Transverse colon (tissue), 4 donors: ENCODE results near the gene CTCF. TPM values are rescaled to one million over a fixed set of nuclear protein-coding genes. Genes with fewer than 3 reads are reported as not detected.

Source experiments
- DNase-seq: peaks from one replicate; pipeline ENCODE4 v3.0.0-alpha.2; 2019
- H3K27ac ChIP-seq, 4 donors: fragments of 200-600 bp; sonication (generic); 2 replicates each; pipeline ENCODE4 v1.5.1; 2016 to 2018; ENCODE audit warnings: inconsistent platforms in 4 of 4
- H3K27me3 ChIP-seq: fragments of 200-600 bp; sonication (generic); 2 replicates; pipeline ENCODE4 v1.5.1; 2017; ENCODE audit warnings: inconsistent platforms
- H3K36me3 ChIP-seq, 4 donors: fragments of 200-600 bp; sonication (generic); 2 replicates each; pipeline ENCODE4 v1.5.1; 2017 to 2019; ENCODE audit warnings: inconsistent platforms in 4 of 4
- H3K4me1 ChIP-seq, 4 donors: fragments of 200-600 bp; sonication (generic); 2 replicates each; pipeline ENCODE4 v1.5.1; 2017 to 2020; ENCODE audit warnings: inconsistent platforms in 4 of 4
- H3K4me3 ChIP-seq, 4 donors: fragments of 200-600 bp; sonication (generic); 1 replicate in 1 of 4; 2 replicates in 3 of 4; pipeline versions ENCODE4 v1.5.1 to v1.6.1; 2017 to 2019; ENCODE audit warnings: inconsistent platforms in 4 of 4
- H3K9me3 ChIP-seq, 2 donors: fragments of 200-600 bp; sonication (generic); 2 replicates each; pipeline ENCODE4 v1.5.1; 2017 to 2019; ENCODE audit warnings: inconsistent platforms in 2 of 2
- EP300 ChIP-seq: sonication (generic); formaldehyde crosslinking; IDR thresholded peaks from one replicate; pipeline ENCODE4 v1.6.1; 2017; ENCODE audit warnings: antibody characterized with exemption, low read depth
- POLR2A ChIP-seq: fragments of 450-650 bp; IDR thresholded peaks from one replicate; pipeline ENCODE4 v1.6.1; 2016; ENCODE audit warnings: antibody characterized with exemption, mild to moderate bottlenecking, moderate library complexity
- POLR2AphosphoS5 ChIP-seq, 3 donors: sonication (generic); formaldehyde crosslinking; IDR thresholded peaks; one replicate each; pipeline ENCODE4 v1.6.1; 2016; ENCODE audit warnings: antibody characterized with exemption in 3 of 3
- WGBS, 2 donors: methylation state at CpG; one replicate each; pipeline ENCODE4 v1.1.5; 2018; ENCODE audit warnings: low coverage in 1 of 2; 5-methylcytosine and 5-hydroxymethylcytosine counted together
- in situ Hi-C, 4 donors: fragments of 200-750 bp; cut with MboI; loops; one replicate each; pipeline versions ENCODE4 v1.15.0 to v1.15.1; 2017; ENCODE audit warnings: low sequenced_read_pairs in 3 of 4, low pct_ligation_motif_present in 1 of 4, low pct_unique_long_range_greater_than_20kb in 1 of 4
- intact Hi-C: fragments of 100-400 bp; cut with DNase I; formaldehyde crosslinking; loops from one replicate; pipeline ENCODE4 v1.15.1; 2023; ENCODE audit warnings: low total_unique reads
- total RNA-seq, 4 donors: library from RNA; depleted of rRNA; stranded (reverse); fragments of >200 nt; gene quantifications; one replicate each; pipeline ENCODE4 v1.1.0, GENCODE V29; 2016
- TF ChIP-seq, protein P1 (sequence below), 5 experiments: fragments of 200-600 bp in 3 of 5; fragments of 450-650 bp in 2 of 5; sonication (generic) in 3 of 5; IDR thresholded peaks; 1 replicate in 2 of 5; 2 replicates in 3 of 5; pipeline ENCODE4 v1.5.1; 2016 to 2017; ENCODE audit warnings: antibody characterized with exemption in 5 of 5, inconsistent platforms in 3 of 5, mild to moderate bottlenecking in 2 of 5, moderate library complexity in 1 of 5

Gene CTCF
- total RNA-seq, 4 donors from 2014 or later: 40.0 to 46.8 (median 41.9) TPM

GRCh38 chr16:67662653-67663010 is 100.3 kb downstream of the CTCF start:
- Histone ChIP-seq H3K36me3 (no peaks in the 10 kb centered on the region), H3K9me3 (no peaks in the 10 kb centered on the region), H3K27me3 (no peaks in the 10 kb centered on the region), H3K4me3 (no peak overlapping the region), H3K4me1 (peaks cover 26 to 36% (median 34%) of the 10 kb centered on the region in 4 donors), H3K27ac (no peak overlapping the region)
- no peak for DNase-seq
- no peak for TF ChIP-seq EP300
- TF ChIP-seq, protein P1, sequence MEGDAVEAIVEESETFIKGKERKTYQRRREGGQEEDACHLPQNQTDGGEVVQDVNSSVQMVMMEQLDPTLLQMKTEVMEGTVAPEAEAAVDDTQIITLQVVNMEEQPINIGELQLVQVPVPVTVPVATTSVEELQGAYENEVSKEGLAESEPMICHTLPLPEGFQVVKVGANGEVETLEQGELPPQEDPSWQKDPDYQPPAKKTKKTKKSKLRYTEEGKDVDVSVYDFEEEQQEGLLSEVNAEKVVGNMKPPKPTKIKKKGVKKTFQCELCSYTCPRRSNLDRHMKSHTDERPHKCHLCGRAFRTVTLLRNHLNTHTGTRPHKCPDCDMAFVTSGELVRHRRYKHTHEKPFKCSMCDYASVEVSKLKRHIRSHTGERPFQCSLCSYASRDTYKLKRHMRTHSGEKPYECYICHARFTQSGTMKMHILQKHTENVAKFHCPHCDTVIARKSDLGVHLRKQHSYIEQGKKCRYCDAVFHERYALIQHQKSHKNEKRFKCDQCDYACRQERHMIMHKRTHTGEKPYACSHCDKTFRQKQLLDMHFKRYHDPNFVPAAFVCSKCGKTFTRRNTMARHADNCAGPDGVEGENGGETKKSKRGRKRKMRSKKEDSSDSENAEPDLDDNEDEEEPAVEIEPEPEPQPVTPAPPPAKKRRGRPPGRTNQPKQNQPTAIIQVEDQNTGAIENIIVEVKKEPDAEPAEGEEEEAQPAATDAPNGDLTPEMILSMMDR (IDR thresholded peaks at IDR 0.05): no peak
- TF ChIP-seq POLR2A: no peak
- TF ChIP-seq POLR2AphosphoS5 (IDR thresholded peaks at IDR 0.05): no peak
- in situ Hi-C loops (loop anchor here in 3 of 4 donors (10.0 to 25.0 kb wide), 2 partner anchors 100 to 138 kb away; partner anchors contain the start of genes CTCF (in 2 of the 3) and RIPOR1 (in 1 of the 3)), intact Hi-C loops (no loop called here)

DNA sequence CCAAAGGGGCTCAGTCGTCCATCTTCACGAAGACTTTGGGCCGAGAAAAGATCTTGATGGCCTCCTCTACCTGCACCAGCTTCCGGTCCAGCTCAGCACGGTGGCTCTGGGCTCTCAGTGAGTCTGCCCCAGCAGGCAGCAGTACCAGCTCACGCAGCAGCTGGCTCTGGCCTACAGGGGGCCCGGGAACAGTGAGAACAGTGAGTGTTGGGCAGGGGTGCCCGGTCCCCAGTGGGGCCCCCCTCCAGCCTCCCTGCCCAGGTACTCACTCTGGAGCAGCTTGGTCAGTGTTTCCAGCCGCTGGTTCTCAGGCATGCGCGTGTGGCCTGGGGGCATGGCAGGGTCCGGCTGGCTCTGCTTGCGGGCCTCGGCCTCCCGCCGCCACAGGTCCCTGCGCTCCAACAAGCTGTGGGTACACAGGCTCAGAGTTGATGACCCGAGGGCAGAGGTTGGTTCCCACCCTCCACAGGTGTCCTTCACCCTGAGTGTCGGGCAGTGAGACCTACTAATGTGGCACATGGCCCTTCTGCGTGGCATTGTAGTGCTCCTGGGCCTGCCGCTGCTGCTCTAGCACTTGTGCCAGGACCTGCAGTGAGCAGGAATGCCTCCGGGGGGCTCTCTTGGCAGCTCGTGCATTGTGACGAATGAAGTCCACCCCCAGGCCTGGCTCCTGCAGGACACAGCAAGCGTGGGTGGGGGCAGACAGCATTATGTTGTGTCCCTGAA is 101.0 kb downstream of the CTCF start:
- no peak overlapping the region for H3K4me3 ChIP-seq
- intact Hi-C loops: no loop called here
- H3K9me3 ChIP-seq: no peaks in the 10 kb centered on the region
- WGBS, 2 donors: 83% methylated on average over 21 of the region's 25 CpGs; no CpG with 5 or more reads in 1 of the 2 donors
- TF ChIP-seq, protein P1 (IDR thresholded peaks at IDR 0.05): peak in 1 of 5 experiments; percentile 12
- TF ChIP-seq POLR2A: no peak
- no peak overlapping the region for H3K27ac ChIP-seq
- H3K36me3 ChIP-seq: no peaks in the 10 kb centered on the region
- DNase-seq: no peak
- in situ Hi-C loops: loop anchor here in 3 of 4 donors (10.0 to 25.0 kb wide), 2 partner anchors 101 to 139 kb away; partner anchors contain the start of genes CTCF (in 2 of the 3) and RIPOR1 (in 1 of the 3)
- H3K4me1 ChIP-seq: peaks cover 30 to 43% (median 40%) of the 10 kb centered on the region in 4 donors
- no peaks in the 10 kb centered on the region for H3K27me3 ChIP-seq

GRCh38 chr16:67663877-67664222 is 101.5 kb downstream of the CTCF start:
- TF ChIP-seq POLR2A: no peak
- no peak for TF ChIP-seq EP300
- TF ChIP-seq POLR2AphosphoS5 (IDR thresholded peaks at IDR 0.05): no peak
- TF ChIP-seq, protein P1 (IDR thresholded peaks at IDR 0.05): no peak
- intact Hi-C loops (no loop called here), in situ Hi-C loops (loop anchor here in 3 of 4 donors (10.0 to 25.0 kb wide), 2 partner anchors 102 to 139 kb away; partner anchors contain the start of genes CTCF (in 2 of the 3) and RIPOR1 (in 1 of the 3))
- no peaks in the 10 kb centered on the region for H3K9me3 ChIP-seq
- 91 to 100% methylated on average over 1 to 6 of the region's 6 CpGs for WGBS, 2 donors
- no peak overlapping the region for H3K4me3 ChIP-seq
- H3K27me3 ChIP-seq: no peaks in the 10 kb centered on the region
- H3K4me1 ChIP-seq: peaks cover 29 to 47% (median 39%) of the 10 kb centered on the region in 4 donors
- no peak overlapping the region for H3K27ac ChIP-seq
- DNase-seq: no peak
- H3K36me3 ChIP-seq: no peaks in the 10 kb centered on the region

DNA sequence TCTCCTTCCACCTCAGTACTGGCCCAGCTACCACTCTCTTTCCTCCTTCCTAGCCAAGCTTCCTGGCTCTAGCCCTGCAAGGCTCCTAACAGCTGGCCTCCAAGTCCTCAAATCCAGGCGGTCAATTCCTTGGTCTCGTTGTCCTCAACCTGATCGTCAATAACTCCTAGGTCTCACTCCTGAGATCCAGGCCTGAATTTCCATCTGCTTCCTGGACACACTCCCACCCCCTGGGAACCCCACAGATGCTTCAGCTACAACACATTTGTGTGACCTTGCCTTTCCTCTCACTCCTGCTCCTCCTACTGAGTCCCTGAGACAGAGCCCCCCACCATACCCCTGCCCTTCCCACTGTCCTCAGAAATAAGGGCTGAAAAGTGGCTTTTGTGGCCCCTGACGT is 101.9 kb downstream of the CTCF start:
- intact Hi-C loops (no loop called here), in situ Hi-C loops (loop anchor here in 3 of 4 donors (10.0 to 25.0 kb wide), 2 partner anchors 102 to 139 kb away; partner anchors contain the start of genes CTCF (in 2 of the 3) and RIPOR1 (in 1 of the 3))
- H3K4me1 ChIP-seq: peaks cover 25 to 44% (median 35%) of the 10 kb centered on the region in 4 donors
- 86 to 90% methylated on average over 4 of the region's 4 CpGs for WGBS, 2 donors
- no peak overlapping the region for H3K27ac ChIP-seq
- no peaks in the 10 kb centered on the region for H3K36me3 ChIP-seq
- no peaks in the 10 kb centered on the region for H3K27me3 ChIP-seq
- TF ChIP-seq POLR2AphosphoS5 (IDR thresholded peaks at IDR 0.05) (no peak), EP300 (no peak), POLR2A (no peak)
- TF ChIP-seq, protein P1 (IDR thresholded peaks at IDR 0.05): no peak
- no peaks in the 10 kb centered on the region for H3K9me3 ChIP-seq
- H3K4me3 ChIP-seq: no peak overlapping the region
- no peak for DNase-seq
